ENCODE results near the gene RNF208. TPM values are rescaled to one million over a fixed set of nuclear protein-coding genes. Genes with fewer than 3 reads are reported as not detected.

Gene RNF208
- 1 to 10 TPM; 2.1 to 2.7 TPM for total RNA-seq

GRCh38 chr9:137222190-137223077 is at the start of gene RNF208:
Gene RNF208 (minus strand): TSS chr9:137222240. CDS start chr9:137221212, 1,028 bp downstream.
- Mint-ChIP-seq H3K27me3 (no peaks in the 10 kb centered on the region), H3K27ac (peak within 1 kb of the TSS; percentile 84), H3K36me3 (ENCODE audit: low read depth) (no peaks in the 10 kb centered on the region), H3K4me1 (peaks cover 18% of the 10 kb centered on the region), H3K4me3 (peak within 1 kb of the TSS; percentile 73), H3K9me3 (no peaks in the 10 kb centered on the region)
- POLR2A ChIA-PET, result interaction anchor here (1.0 to 1.2 kb wide), 3 partner anchors 18 to 127 kb away, joined by 3 read pairs; partner anchors contain the start of genes TPRN and TUBB4B
- CTCF ChIA-PET, result interaction anchor here (0.5 to 6.0 kb wide), 9 partner anchors 16 to 187 kb away, joined by 3 to 65 read pairs (median 3); partner anchors contain the start of gene TUBB4B
- DNase-seq, result no peak

GRCh38 chr9:137271696-137272076 is 49.6 kb upstream of the RNF208 start:
- Mint-ChIP-seq H3K4me3 (peak overlapping the region; percentile 2), H3K27ac (peak overlapping the region; percentile 67), H3K9me3 (no peaks in the 10 kb centered on the region), H3K27me3 (no peaks in the 10 kb centered on the region), H3K36me3 (ENCODE audit: low read depth) (peaks cover 34% of the 10 kb centered on the region), H3K4me1 (peaks cover 29% of the 10 kb centered on the region)
- DNase-seq, result no peak
- ChIA-PET POLR2A (interaction anchor here (0.8 kb wide), 1 partner anchor 24 kb away, joined by 4 read pairs; a partner anchor contains a TSS), CTCF (interaction anchor here (1.0 kb wide), 1 partner anchor 242 kb away, joined by 4 read pairs; no protein-coding TSS in a partner anchor)

GRCh38 chr9:137270929-137271695 is 49.1 kb upstream of the RNF208 start:
- H3K4me1 Mint-ChIP-seq, result peaks cover 29% of the 10 kb centered on the region
- POLR2A ChIA-PET, result interaction anchor here (0.8 kb wide), 1 partner anchor 24 kb away, joined by 4 read pairs; a partner anchor contains a TSS
- no peaks in the 10 kb centered on the region for H3K9me3 Mint-ChIP-seq
- H3K27me3 Mint-ChIP-seq, result no peaks in the 10 kb centered on the region
- DNase-seq, result peak; percentile 70
- H3K27ac Mint-ChIP-seq, result peak overlapping the region; percentile 67
- CTCF ChIA-PET, result interaction anchor here (1.0 kb wide), 1 partner anchor 241 kb away, joined by 4 read pairs; no protein-coding TSS in a partner anchor
- H3K4me3 Mint-ChIP-seq, result peak overlapping the region; percentile 2
- peaks cover 34% of the 10 kb centered on the region for H3K36me3 Mint-ChIP-seq (ENCODE audit: low read depth)

GRCh38 chr9:137269231-137269772 is 47.3 kb upstream of the RNF208 start:
- DNase-seq, result no peak
- Mint-ChIP-seq H3K36me3 (ENCODE audit: low read depth) (peaks cover 32% of the 10 kb centered on the region), H3K27ac (no peak overlapping the region), H3K4me3 (no peak overlapping the region), H3K4me1 (peaks cover 24% of the 10 kb centered on the region), H3K27me3 (no peaks in the 10 kb centered on the region), H3K9me3 (no peaks in the 10 kb centered on the region)
- ChIA-PET CTCF (interaction anchor here (0.9 to 1.0 kb wide), 2 partner anchors 15 to 17 kb away, joined by 3 read pairs; no protein-coding TSS in a partner anchor), POLR2A (no interaction called here)

GRCh38 chr9:137268538-137269201 is 46.6 kb upstream of the RNF208 start:
- no peak for DNase-seq
- no peak overlapping the region for H3K4me3 Mint-ChIP-seq
- peak overlapping the region; percentile 26 for H3K27ac Mint-ChIP-seq
- H3K9me3 Mint-ChIP-seq, result no peaks in the 10 kb centered on the region
- H3K4me1 Mint-ChIP-seq, result peaks cover 24% of the 10 kb centered on the region
- ChIA-PET POLR2A (no interaction called here), CTCF (interaction anchor here (0.9 to 1.0 kb wide), 2 partner anchors 15 to 18 kb away, joined by 3 read pairs; no protein-coding TSS in a partner anchor)
- no peaks in the 10 kb centered on the region for H3K27me3 Mint-ChIP-seq
- H3K36me3 Mint-ChIP-seq (ENCODE audit: low read depth), result peaks cover 34% of the 10 kb centered on the region

GRCh38 chr9:137267933-137268355 is 45.9 kb upstream of the RNF208 start:
- H3K9me3 Mint-ChIP-seq, result no peaks in the 10 kb centered on the region
- no peaks in the 10 kb centered on the region for H3K27me3 Mint-ChIP-seq
- no peak for DNase-seq
- POLR2A ChIA-PET, result no interaction called here
- peaks cover 33% of the 10 kb centered on the region for H3K36me3 Mint-ChIP-seq (ENCODE audit: low read depth)
- CTCF ChIA-PET, result interaction anchor here (0.8 to 1.2 kb wide), 2 partner anchors 12 to 19 kb away, joined by 3 to 4 read pairs; no protein-coding TSS in a partner anchor
- H3K27ac Mint-ChIP-seq, result peak overlapping the region; percentile 26
- peaks cover 24% of the 10 kb centered on the region for H3K4me1 Mint-ChIP-seq
- no peak overlapping the region for H3K4me3 Mint-ChIP-seq

- Mint-ChIP-seq H3K36me3 (ENCODE audit: low read depth) (peaks cover 34% of the 10 kb centered on the region), H3K27ac (no peak overlapping the region), H3K27me3 (no peaks in the 10 kb centered on the region), H3K4me3 (no peak overlapping the region), H3K9me3 (no peaks in the 10 kb centered on the region), H3K4me1 (peaks cover 22% of the 10 kb centered on the region)
- POLR2A ChIA-PET, result no interaction called here
- no peak for DNase-seq
- CTCF ChIA-PET, result interaction anchor here (0.8 to 1.5 kb wide), 5 partner anchors 10 to 324 kb away, joined by 3 to 4 read pairs (median 3); partner anchors contain the start of genes NELFB and ZMYND19
These were observed 44.8 kb upstream of the RNF208 start for GRCh38 chr9:137266585-137267453.

- peaks cover 17% of the 10 kb centered on the region for H3K4me1 Mint-ChIP-seq
- ChIA-PET POLR2A (no interaction called here), CTCF (interaction anchor here (1.2 to 1.5 kb wide), 3 partner anchors 10 to 325 kb away, joined by 3 to 4 read pairs (median 3); partner anchors contain the start of genes NELFB and ZMYND19)
- H3K36me3 Mint-ChIP-seq (ENCODE audit: low read depth), result peaks cover 34% of the 10 kb centered on the region
- no peak overlapping the region for H3K4me3 Mint-ChIP-seq
- no peaks in the 10 kb centered on the region for H3K9me3 Mint-ChIP-seq
- DNase-seq, result no peak
- no peaks in the 10 kb centered on the region for H3K27me3 Mint-ChIP-seq
- H3K27ac Mint-ChIP-seq, result no peak overlapping the region
These were observed 44.1 kb upstream of the RNF208 start for GRCh38 chr9:137266162-137266527.

GRCh38 chr9:137265496-137266161 is 43.6 kb upstream of the RNF208 start:
- ChIA-PET CTCF (interaction anchor here (0.9 to 1.5 kb wide), 4 partner anchors 9 to 325 kb away, joined by 3 to 4 read pairs (median 4); partner anchors contain the start of genes NELFB and ZMYND19), POLR2A (no interaction called here)
- Mint-ChIP-seq H3K36me3 (ENCODE audit: low read depth) (peaks cover 33% of the 10 kb centered on the region), H3K4me1 (peaks cover 13% of the 10 kb centered on the region), H3K4me3 (no peak overlapping the region), H3K27ac (no peak overlapping the region), H3K9me3 (no peaks in the 10 kb centered on the region), H3K27me3 (no peaks in the 10 kb centered on the region)
- DNase-seq, result no peak

GRCh38 chr9:137264067-137264466 is 42.0 kb upstream of the RNF208 start:
- CTCF ChIA-PET, result interaction anchor here (1.2 kb wide), 1 partner anchor 8 kb away, joined by 3 read pairs; no protein-coding TSS in a partner anchor
- Mint-ChIP-seq H3K4me3 (no peak overlapping the region), H3K36me3 (ENCODE audit: low read depth) (peaks cover 25% of the 10 kb centered on the region), H3K27me3 (no peaks in the 10 kb centered on the region), H3K27ac (no peak overlapping the region), H3K9me3 (no peaks in the 10 kb centered on the region), H3K4me1 (peaks cover 9% of the 10 kb centered on the region)
- POLR2A ChIA-PET, result interaction anchor here (0.7 kb wide), 1 partner anchor 21 kb away, joined by 3 read pairs; no protein-coding TSS in a partner anchor
- DNase-seq, result no peak

- POLR2A ChIA-PET, result interaction anchor here (0.7 kb wide), 1 partner anchor 21 kb away, joined by 3 read pairs; no protein-coding TSS in a partner anchor
- H3K36me3 Mint-ChIP-seq (ENCODE audit: low read depth), result peaks cover 20% of the 10 kb centered on the region
These were observed 41.5 kb upstream of the RNF208 start for GRCh38 chr9:137263506-137263905.

More at GRCh38 chr9:137263506-137263905, 41.5 kb upstream of the RNF208 start:
- peaks cover 9% of the 10 kb centered on the region for H3K4me1 Mint-ChIP-seq
- no peaks in the 10 kb centered on the region for H3K9me3 Mint-ChIP-seq
- H3K4me3 Mint-ChIP-seq, result no peak overlapping the region
- H3K27ac Mint-ChIP-seq, result no peak overlapping the region
- DNase-seq, result no peak
- H3K27me3 Mint-ChIP-seq, result no peaks in the 10 kb centered on the region
- CTCF ChIA-PET, result no interaction called here

Data from activated CD4-positive, alpha-beta T cell treated with anti-CD3 and anti-CD28 coated beads, Interleukin-2, amount 10 ng/mL, durations not matched to agents 7 days and 5 days (primary cell).